Raji (cell line): ENCODE results near the gene CDH7.

Experiments used
- POLR2A ChIP-seq: IDR thresholded peaks from 2 replicates; pipeline ENCODE4 v1.6.1; 2011; ENCODE audit warnings: low read depth, low read length, control low read depth; ENCODE audit not compliant: insufficient read depth

CDH7 gene

GRCh38 chr18:65937180-65937579, 186.4 kb downstream of the CDH7 start:
- TF ChIP-seq POLR2A: no peak

GRCh38 chr18:65938592-65939372, 188.0 kb downstream of the CDH7 start:
- TF ChIP-seq POLR2A: no peak
